Astrocyte (in vitro differentiated cells and primary cell): Measurements from ENCODE around the gene FAM8A1.

ENCODE experiments used
- CTCF ChIP-seq: IDR thresholded peaks from 2 replicates; pipeline ENCODE4 v1.5.1; 2011; ENCODE audit warnings: low read depth, mild to moderate bottlenecking, inconsistent platforms, low read length, moderate library complexity; ENCODE audit not compliant: insufficient read depth
- EZH2 ChIP-seq: IDR thresholded peaks from 2 replicates; pipeline ENCODE4 v1.6.1; 2012; ENCODE audit warnings: mild to moderate bottlenecking, low read length, inconsistent platforms; ENCODE audit not compliant: insufficient read depth

- TF ChIP-seq CTCF (no peak), EZH2 (no peak)
These were observed 14.2 kb upstream of the FAM8A1 start for GRCh38 chr6:17585766-17586490.
